IMR-90 (cell line): Measurements from ENCODE around the gene VEZT. TPM values are rescaled to one million over a fixed set of nuclear protein-coding genes. Genes with fewer than 3 reads are reported as not detected.

ENCODE experiments used
- ATAC-seq: fragments of 200-7000 bp; cut with Tn5 transposase; 2 replicates; pipeline ENCODE4 v1.9.1; 2020; ENCODE audit warnings: low read depth, mild to moderate bottlenecking, moderate library complexity
- BruUV-seq: library from RNA; stranded (reverse); fragments of 400-500 nt; replicated peaks from 2 replicates; lab custom pipeline; 2021; lab: Mats Ljungman, UMichigan
- CTCF ChIA-PET: fragments of 300-600 bp; formaldehyde crosslinking; extraction: SDS; loops from one replicate; lab custom pipeline; 2021; ENCODE audit warnings: antibody characterized with exemption; lab: Yijun Ruan, JAX
- POLR2A ChIA-PET: fragments of 300-600 bp; sonication (Branson Sonifier 250); formaldehyde crosslinking; loops from one replicate; lab custom pipeline; 2022; ENCODE audit warnings: antibody characterized with exemption; ENCODE audit not compliant: unreplicated experiment; lab: Charles Lee
- DNase-seq: peaks from one replicate; pipeline ENCODE4 v3.0.0; 2013
- H2AFZ ChIP-seq: replicated peaks from 2 replicates; pipeline ENCODE3; 2013; ENCODE audit warnings: low read length, mild to moderate bottlenecking; ENCODE audit not compliant: poor library complexity
- H2AK5ac ChIP-seq: 2 replicates; pipeline ENCODE4 v1.6.1; 2013; ENCODE audit warnings: low read depth, low read length, inconsistent platforms
- H2AK9ac ChIP-seq: replicated peaks from 2 replicates; pipeline ENCODE3; 2013; ENCODE audit warnings: mild to moderate bottlenecking, low read depth, low read length, moderate library complexity; ENCODE audit not compliant: poor library complexity
- H2BK120ac ChIP-seq: 2 replicates; pipeline ENCODE4 v1.6.1; 2013; ENCODE audit warnings: low read depth, low read length, inconsistent platforms
- H2BK15ac ChIP-seq: 3 replicates; pipeline ENCODE4 v1.6.1; 2013; ENCODE audit warnings: low read depth, low read length, inconsistent platforms
- H2BK20ac ChIP-seq: 2 replicates; pipeline ENCODE4 v1.6.1; 2013; ENCODE audit warnings: low read depth, mild to moderate bottlenecking, inconsistent platforms, low read length, moderate library complexity
- H2BK5ac ChIP-seq: 2 replicates; pipeline ENCODE4 v1.6.1; 2013; ENCODE audit warnings: mild to moderate bottlenecking, low read depth, low read length, inconsistent platforms; ENCODE audit not compliant: poor library complexity, severe bottlenecking
- H3K14ac ChIP-seq: replicated peaks from 2 replicates; pipeline ENCODE4 v1.6.1; 2013; ENCODE audit warnings: low read depth, low read length, inconsistent platforms
- H3K18ac ChIP-seq: 2 replicates; pipeline ENCODE4 v1.6.1; 2013; ENCODE audit warnings: low read depth, low read length, control low read depth
- H3K23ac ChIP-seq: 2 replicates; pipeline ENCODE4 v1.6.1; 2013; ENCODE audit warnings: low read depth, low read length, inconsistent platforms
- H3K27ac ChIP-seq: 2 replicates; pipeline ENCODE4 v1.5.1; 2013; ENCODE audit warnings: mild to moderate bottlenecking, control low read depth, low read length; ENCODE audit not compliant: insufficient read depth
- H3K27me3 ChIP-seq: 2 replicates; pipeline ENCODE4 v1.6.1; 2013; ENCODE audit warnings: low read length; ENCODE audit not compliant: control insufficient read depth, insufficient read depth
- H3K36me3 ChIP-seq: 2 replicates; pipeline ENCODE4 v1.6.1; 2013; ENCODE audit warnings: low read length, mixed read lengths; ENCODE audit not compliant: control insufficient read depth, insufficient read depth
- H3K4ac ChIP-seq: 2 replicates; pipeline ENCODE4 v1.6.1; 2013; ENCODE audit warnings: low read depth, low read length, inconsistent platforms
- H3K4me1 ChIP-seq: 2 replicates; pipeline ENCODE4 v1.6.1; 2013; ENCODE audit warnings: low read length, mixed read lengths; ENCODE audit not compliant: control insufficient read depth, insufficient read depth
- H3K4me2 ChIP-seq: 2 replicates; pipeline ENCODE4 v1.6.1; 2013; ENCODE audit warnings: low read depth, mild to moderate bottlenecking, control low read depth, low read length, moderate library complexity
- H3K4me3 ChIP-seq: 2 replicates; pipeline ENCODE4 v1.5.1; 2013; ENCODE audit warnings: low read depth, mild to moderate bottlenecking, control low read depth, low read length, moderate library complexity; ENCODE audit not compliant: insufficient read depth
- H3K56ac ChIP-seq: 2 replicates; pipeline ENCODE4 v1.6.1; 2013; ENCODE audit warnings: low read length, inconsistent platforms; ENCODE audit not compliant: insufficient read depth; ENCODE audit errors: extremely low read depth
- H3K79me1 ChIP-seq, 2 experiments: 2 replicates each; pipeline ENCODE4 v1.6.1; 2013; ENCODE audit warnings: low read length in 2 of 2, inconsistent platforms in 1 of 2, low read depth in 1 of 2
- H3K9ac ChIP-seq: 2 replicates; pipeline ENCODE4 v1.6.1; 2013; ENCODE audit warnings: low read depth, low read length, control low read depth
- H3K9me1 ChIP-seq: 2 replicates; pipeline ENCODE4 v1.6.1; 2013; ENCODE audit warnings: low read length, inconsistent platforms; ENCODE audit not compliant: insufficient read depth
- H3K9me3 ChIP-seq: 2 replicates; pipeline ENCODE4 v1.6.1; 2013; ENCODE audit warnings: low read length; ENCODE audit not compliant: control insufficient read depth, insufficient read depth
- H4K20me1 ChIP-seq: 2 replicates; pipeline ENCODE4 v1.6.1; 2013; ENCODE audit warnings: low read length, inconsistent platforms; ENCODE audit not compliant: insufficient read depth
- H4K5ac ChIP-seq: 2 replicates; pipeline ENCODE4 v1.6.1; 2013; ENCODE audit warnings: mild to moderate bottlenecking, low read depth, low read length, control low read depth
- H4K8ac ChIP-seq, 2 experiments: 2 replicates each; pipeline ENCODE4 v1.6.1; 2013; ENCODE audit warnings: low read depth in 2 of 2, low read length in 2 of 2, control low read depth in 1 of 2, inconsistent platforms in 1 of 2
- H4K91ac ChIP-seq: 2 replicates; pipeline ENCODE4 v1.6.1; 2013; ENCODE audit warnings: low read depth, low read length, inconsistent platforms; ENCODE audit not compliant: insufficient read depth
- BHLHE40 ChIP-seq: fragments of 150-350 bp; IDR thresholded peaks from 2 replicates; pipeline ENCODE4 v1.6.1; 2016; ENCODE audit warnings: mild to moderate bottlenecking, low read depth, low read length
- CEBPB ChIP-seq: IDR thresholded peaks from 2 replicates; pipeline ENCODE4 v1.6.1; 2012; ENCODE audit warnings: low read depth, low read length, improper control_type of control experiment
- CHD1 ChIP-seq: IDR thresholded peaks from 2 replicates; pipeline ENCODE4 v1.6.1; 2012; ENCODE audit warnings: low read depth, low read length, improper control_type of control experiment
- CTCF ChIP-seq: conservative IDR thresholded peaks from 2 replicates; pipeline ENCODE4 v1.5.1; 2012; ENCODE audit warnings: mild to moderate bottlenecking, low read depth, low read length, improper control_type of control experiment
- ELK1 ChIP-seq: fragments of 150-350 bp; IDR thresholded peaks from 2 replicates; pipeline ENCODE4 v1.6.1; 2016; ENCODE audit warnings: low read depth, mild to moderate bottlenecking, low read length, moderate library complexity, borderline replicate concordance
- FOS ChIP-seq: fragments of 150-350 bp; IDR thresholded peaks from 2 replicates; pipeline ENCODE4 v1.6.1; 2016; ENCODE audit warnings: low read depth, low read length
- MAFK ChIP-seq: IDR thresholded peaks from 2 replicates; pipeline ENCODE4 v1.6.1; 2012; ENCODE audit warnings: low read depth, low read length, improper control_type of control experiment
- MAZ ChIP-seq: IDR thresholded peaks from 2 replicates; pipeline ENCODE4 v1.6.1; 2012; ENCODE audit warnings: low read depth, mild to moderate bottlenecking, low read length, improper control_type of control experiment, moderate library complexity, borderline replicate concordance
- MXI1 ChIP-seq: IDR thresholded peaks from 2 replicates; pipeline ENCODE4 v1.6.1; 2012; ENCODE audit warnings: low read depth, mild to moderate bottlenecking, low read length, moderate library complexity, borderline replicate concordance
- NFE2L2 ChIP-seq: fragments of 150-350 bp; IDR thresholded peaks from 2 replicates; pipeline ENCODE4 v1.6.1; 2016; ENCODE audit warnings: low read depth, mild to moderate bottlenecking, low read length
- POLR2A ChIP-seq: IDR thresholded peaks from 2 replicates; pipeline ENCODE4 v1.6.1; 2012; ENCODE audit warnings: mild to moderate bottlenecking, low read depth, low read length
- RAD21 ChIP-seq: IDR thresholded peaks from 2 replicates; pipeline ENCODE4 v1.6.1; 2012; ENCODE audit warnings: low read length, improper control_type of control experiment
- RCOR1 ChIP-seq: IDR thresholded peaks from 2 replicates; pipeline ENCODE4 v1.6.1; 2012; ENCODE audit warnings: mild to moderate bottlenecking, low read length, improper control_type of control experiment; ENCODE audit not compliant: insufficient replicate concordance
- RFX5 ChIP-seq: IDR thresholded peaks from 2 replicates; pipeline ENCODE4 v1.8.0; 2012; ENCODE audit warnings: low read depth, mild to moderate bottlenecking, low read length, moderate library complexity
- SMC3 ChIP-seq: fragments of 150-350 bp; IDR thresholded peaks from 2 replicates; pipeline ENCODE4 v1.6.1; 2016; ENCODE audit warnings: low read depth, mild to moderate bottlenecking, antibody characterized with exemption, low read length, moderate library complexity
- USF2 ChIP-seq: fragments of 150-350 bp; IDR thresholded peaks from 2 replicates; pipeline ENCODE4 v1.6.1; 2017; ENCODE audit warnings: mild to moderate bottlenecking, antibody characterized with exemption, low read length, low read depth
- WGBS, 2 experiments: methylation state at CpG; one replicate each; pipeline versions ENCODE4 v1.1.5 to v1.1.7; 2013; ENCODE audit warnings: missing lambda C conversion rate in 2 of 2; ENCODE audit not compliant: insufficient read length in 1 of 2; ENCODE audit errors: extremely low coverage in 2 of 2; 5-methylcytosine and 5-hydroxymethylcytosine counted together
- dilution Hi-C: fragments of 300-500 bp; cut with HindIII; formaldehyde crosslinking; loops from one replicate; pipeline ENCODE4 v1.14.3; 2018; ENCODE audit warnings: low sequenced_read_pairs; ENCODE audit not compliant: unreplicated experiment
- in situ Hi-C: fragments of 300-500 bp; cut with MboI; formaldehyde crosslinking; loops from 3 replicates; pipeline ENCODE4 v1.14.3; 2019; ENCODE audit warnings: low sequenced_read_pairs, inconsistent platforms, mixed read lengths
- intact Hi-C: fragments of 100-400 bp; cut with micrococcal nuclease; formaldehyde crosslinking; loops from 2 replicates; pipeline ENCODE4 v1.10.0; 2022
- polyA plus RNA-seq, 3 experiments: library from polyadenylated mRNA; depleted of rRNA; stranded (reverse); fragments of >200 nt; gene quantifications; 2 replicates each; pipeline ENCODE4 v1.2.3, GENCODE V29; 2012; ENCODE audit warnings: low replicate concordance in 1 of 3
- total RNA-seq: library from RNA; depleted of rRNA; stranded (reverse); fragments of >200 nt; gene quantifications from 2 replicates; pipeline ENCODE4 v1.2.3, GENCODE V29; 2012

VEZT gene
- total and polyA plus RNA-seq, 2 of the 4 experiments (the other 2 are of a cell fraction): 54.5 to 90.2 TPM

GRCh38 chr12:95198914-95199313 lies 18.7 kb upstream of the VEZT start:
- Histone ChIP-seq H3K27ac (no peak overlapping the region), H2AFZ (no peak overlapping the region), H3K23ac (no peak overlapping the region), H3K27me3 (no peaks in the 10 kb centered on the region), H3K4me3 (no peak overlapping the region), H4K20me1 (no peaks in the 10 kb centered on the region), H2AK5ac (no peak overlapping the region), H3K9ac (no peak overlapping the region), H3K79me1 (peaks cover 12 to 26% of the 10 kb centered on the region in 2 experiments), H2AK9ac (no peak overlapping the region), H4K91ac (no peak overlapping the region), H3K56ac (no peak overlapping the region), H3K9me3 (no peaks in the 10 kb centered on the region), H2BK5ac (no peak overlapping the region), H3K14ac (no peak overlapping the region), H2BK120ac (no peak overlapping the region), H2BK20ac (no peak overlapping the region), H3K36me3 (no peaks in the 10 kb centered on the region), H3K4me2 (no peak overlapping the region), H3K9me1 (no peaks in the 10 kb centered on the region), H2BK15ac (no peak overlapping the region), H3K4me1 (peaks cover 12% of the 10 kb centered on the region), H4K8ac (no peak overlapping the region), H3K4ac (no peak overlapping the region), H4K5ac (no peak overlapping the region), H3K18ac (no peak overlapping the region)
- ChIA-PET POLR2A (no interaction called here), CTCF (interaction anchor here (0.6 to 1.5 kb wide), 3 partner anchors 135 to 1000 kb away, joined by 3 to 4 read pairs (median 3); no protein-coding TSS in a partner anchor)
- no peak for DNase-seq
- ATAC-seq: no peak
- in situ Hi-C loops: no loop called here
- BruUV-seq: no TSS peak
- intact Hi-C loops: no loop called here
- WGBS, 2 experiments: no CpG with 5 or more reads among the region's 4 CpGs
- dilution Hi-C loops: no loop called here
- no peak for TF ChIP-seq BHLHE40
- no peak for TF ChIP-seq RFX5
- no peak for TF ChIP-seq ELK1
- no peak for TF ChIP-seq MXI1
- TF ChIP-seq CEBPB: no peak
- TF ChIP-seq RCOR1: no peak
- no peak for TF ChIP-seq RAD21
- TF ChIP-seq MAZ: no peak
- no peak for TF ChIP-seq FOS
- TF ChIP-seq NFE2L2: no peak
- no peak for TF ChIP-seq CTCF
- no peak for TF ChIP-seq CHD1
- TF ChIP-seq POLR2A: no peak
- TF ChIP-seq USF2: no peak
- TF ChIP-seq MAFK: no peak
- no peak for TF ChIP-seq SMC3
